ENCODE measurements around the gene DIAPH3. TPM values are rescaled to one million over a fixed set of nuclear protein-coding genes. Genes with fewer than 3 reads are reported as not detected.

The DIAPH3 gene
- total RNA-seq, 1 experiment from 2014 or later: 11.4 TPM

DNA sequence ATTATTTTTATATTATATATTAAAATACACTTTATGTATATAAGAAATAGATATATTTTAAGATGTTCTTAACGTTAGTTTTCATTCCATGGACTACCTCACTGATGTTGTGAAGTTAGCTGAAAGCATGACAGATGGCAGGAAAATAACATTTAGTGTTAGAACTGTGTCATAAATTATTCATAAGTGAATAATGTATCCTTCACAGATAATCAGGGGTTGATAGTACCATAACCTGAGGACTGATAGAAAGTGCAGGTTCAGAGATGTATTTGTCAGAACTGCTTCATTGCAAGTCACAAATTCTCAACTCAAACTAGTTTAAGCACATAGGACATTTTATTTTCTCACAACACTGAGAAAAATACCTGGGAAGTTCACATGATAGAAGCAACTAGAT is 14.6 kb upstream of the DIAPH3 start:
- no peak for DNase-seq
- Mint-ChIP-seq H3K4me3 (ENCODE audit: low read depth, unreplicated experiment) (no peak overlapping the region), H3K27me3 (ENCODE audit: unreplicated experiment) (no peaks in the 10 kb centered on the region), H3K9me3 (ENCODE audit: low read depth, unreplicated experiment) (no peaks in the 10 kb centered on the region), H3K27ac (ENCODE audit: unreplicated experiment) (no peak overlapping the region), H3K4me1 (ENCODE audit: low read depth, unreplicated experiment) (no peaks in the 10 kb centered on the region), H3K36me3 (ENCODE audit: insufficient read depth, unreplicated experiment) (no peaks in the 10 kb centered on the region)
- CTCF ChIA-PET: no interaction called here
- intact Hi-C loops (cut with micrococcal nuclease; ENCODE audit: unreplicated experiment): no loop called here
- TF ChIP-seq, protein P1, sequence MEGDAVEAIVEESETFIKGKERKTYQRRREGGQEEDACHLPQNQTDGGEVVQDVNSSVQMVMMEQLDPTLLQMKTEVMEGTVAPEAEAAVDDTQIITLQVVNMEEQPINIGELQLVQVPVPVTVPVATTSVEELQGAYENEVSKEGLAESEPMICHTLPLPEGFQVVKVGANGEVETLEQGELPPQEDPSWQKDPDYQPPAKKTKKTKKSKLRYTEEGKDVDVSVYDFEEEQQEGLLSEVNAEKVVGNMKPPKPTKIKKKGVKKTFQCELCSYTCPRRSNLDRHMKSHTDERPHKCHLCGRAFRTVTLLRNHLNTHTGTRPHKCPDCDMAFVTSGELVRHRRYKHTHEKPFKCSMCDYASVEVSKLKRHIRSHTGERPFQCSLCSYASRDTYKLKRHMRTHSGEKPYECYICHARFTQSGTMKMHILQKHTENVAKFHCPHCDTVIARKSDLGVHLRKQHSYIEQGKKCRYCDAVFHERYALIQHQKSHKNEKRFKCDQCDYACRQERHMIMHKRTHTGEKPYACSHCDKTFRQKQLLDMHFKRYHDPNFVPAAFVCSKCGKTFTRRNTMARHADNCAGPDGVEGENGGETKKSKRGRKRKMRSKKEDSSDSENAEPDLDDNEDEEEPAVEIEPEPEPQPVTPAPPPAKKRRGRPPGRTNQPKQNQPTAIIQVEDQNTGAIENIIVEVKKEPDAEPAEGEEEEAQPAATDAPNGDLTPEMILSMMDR (IDR thresholded peaks at IDR 0.05; ENCODE audit: unreplicated experiment): no peak
- BruUV-seq (replicated peaks): no TSS peak

DNA sequence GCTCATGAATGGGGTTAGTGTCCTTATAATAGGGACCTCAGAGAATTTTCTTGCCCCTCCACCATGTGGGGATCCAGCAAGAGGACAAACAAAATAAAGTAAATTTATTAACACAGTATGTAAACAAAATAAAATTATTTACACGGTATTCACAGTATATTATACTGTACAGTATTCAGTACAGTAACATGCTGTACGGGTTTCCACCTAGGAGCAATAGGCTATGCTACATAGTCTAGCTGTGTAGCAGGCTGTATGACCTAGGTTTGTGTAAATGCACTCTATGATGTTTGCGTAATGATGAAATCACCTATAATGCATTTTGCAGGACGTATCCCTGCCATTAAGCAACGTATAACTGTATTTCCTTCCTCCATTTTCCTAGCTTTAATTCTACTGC is 11.8 kb upstream of the DIAPH3 start:
- TF ChIP-seq, protein P1 (IDR thresholded peaks at IDR 0.05; ENCODE audit: unreplicated experiment): no peak
- Mint-ChIP-seq H3K9me3 (ENCODE audit: low read depth, unreplicated experiment) (no peaks in the 10 kb centered on the region), H3K4me1 (ENCODE audit: low read depth, unreplicated experiment) (no peaks in the 10 kb centered on the region), H3K27me3 (ENCODE audit: unreplicated experiment) (no peaks in the 10 kb centered on the region), H3K36me3 (ENCODE audit: insufficient read depth, unreplicated experiment) (no peaks in the 10 kb centered on the region), H3K4me3 (ENCODE audit: low read depth, unreplicated experiment) (no peak overlapping the region), H3K27ac (ENCODE audit: unreplicated experiment) (no peak overlapping the region)
- CTCF ChIA-PET: no interaction called here
- BruUV-seq (replicated peaks): no TSS peak
- no peak for DNase-seq
- intact Hi-C loops (cut with micrococcal nuclease; ENCODE audit: unreplicated experiment): no loop called here

DNA sequence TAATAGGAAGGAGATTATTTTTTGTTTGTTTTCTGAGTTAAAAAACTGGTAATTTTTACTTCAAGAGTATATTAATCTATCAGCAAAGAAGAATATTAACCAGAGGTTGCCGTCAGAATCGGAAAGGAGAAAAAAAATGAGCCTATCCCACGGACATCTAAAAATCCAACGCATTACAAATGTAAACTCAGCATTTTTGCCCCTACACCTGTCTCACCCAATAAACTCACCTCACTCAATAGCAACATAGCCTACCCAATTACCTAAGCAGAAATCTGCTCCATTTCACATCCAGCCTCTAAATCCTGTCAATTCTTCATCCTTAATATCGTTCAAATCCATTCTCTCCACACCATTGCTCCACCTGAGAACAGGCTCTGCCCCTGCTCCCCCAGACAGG is 10.4 kb upstream of the DIAPH3 start:
- H3K4me3 Mint-ChIP-seq (ENCODE audit: low read depth, unreplicated experiment): no peak overlapping the region
- no peak overlapping the region for H3K27ac Mint-ChIP-seq (ENCODE audit: unreplicated experiment)
- H3K4me1 Mint-ChIP-seq (ENCODE audit: low read depth, unreplicated experiment): no peaks in the 10 kb centered on the region
- no peaks in the 10 kb centered on the region for H3K36me3 Mint-ChIP-seq (ENCODE audit: insufficient read depth, unreplicated experiment)
- TF ChIP-seq, protein P1 (IDR thresholded peaks at IDR 0.05; ENCODE audit: unreplicated experiment): no peak
- no peak for DNase-seq
- no peaks in the 10 kb centered on the region for H3K9me3 Mint-ChIP-seq (ENCODE audit: low read depth, unreplicated experiment)
- H3K27me3 Mint-ChIP-seq (ENCODE audit: unreplicated experiment): no peaks in the 10 kb centered on the region
- BruUV-seq (replicated peaks): no TSS peak
- intact Hi-C loops (cut with micrococcal nuclease; ENCODE audit: unreplicated experiment): no loop called here
- CTCF ChIA-PET: no interaction called here

DNA sequence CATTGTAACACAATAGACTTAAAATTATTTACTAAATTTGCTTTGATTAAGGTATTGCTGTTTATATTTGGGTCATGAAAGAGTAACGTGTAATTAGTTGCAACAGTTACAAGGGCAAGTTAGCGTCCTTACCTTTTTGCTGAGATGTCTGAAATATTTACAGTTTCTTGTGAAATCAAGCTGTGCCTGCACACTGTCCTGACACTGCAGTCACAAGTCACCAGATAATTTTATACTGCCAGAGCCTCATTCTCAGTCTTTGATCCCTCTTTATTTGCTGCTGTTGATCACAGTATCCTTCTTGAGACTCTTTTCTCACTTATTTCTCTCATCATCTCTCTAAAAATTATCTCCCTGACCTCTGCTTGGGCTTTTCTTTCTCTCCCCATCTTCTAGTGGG is 8.4 kb upstream of the DIAPH3 start:
- Mint-ChIP-seq H3K4me1 (ENCODE audit: low read depth, unreplicated experiment) (no peaks in the 10 kb centered on the region), H3K36me3 (ENCODE audit: insufficient read depth, unreplicated experiment) (no peaks in the 10 kb centered on the region), H3K27me3 (ENCODE audit: unreplicated experiment) (no peaks in the 10 kb centered on the region), H3K27ac (ENCODE audit: unreplicated experiment) (no peak overlapping the region), H3K4me3 (ENCODE audit: low read depth, unreplicated experiment) (no peak overlapping the region), H3K9me3 (ENCODE audit: low read depth, unreplicated experiment) (no peaks in the 10 kb centered on the region)
- BruUV-seq (replicated peaks): no TSS peak
- TF ChIP-seq, protein P1 (IDR thresholded peaks at IDR 0.05; ENCODE audit: unreplicated experiment): no peak
- intact Hi-C loops (cut with micrococcal nuclease; ENCODE audit: unreplicated experiment): no loop called here
- DNase-seq: no peak
- CTCF ChIA-PET: no interaction called here

DNA sequence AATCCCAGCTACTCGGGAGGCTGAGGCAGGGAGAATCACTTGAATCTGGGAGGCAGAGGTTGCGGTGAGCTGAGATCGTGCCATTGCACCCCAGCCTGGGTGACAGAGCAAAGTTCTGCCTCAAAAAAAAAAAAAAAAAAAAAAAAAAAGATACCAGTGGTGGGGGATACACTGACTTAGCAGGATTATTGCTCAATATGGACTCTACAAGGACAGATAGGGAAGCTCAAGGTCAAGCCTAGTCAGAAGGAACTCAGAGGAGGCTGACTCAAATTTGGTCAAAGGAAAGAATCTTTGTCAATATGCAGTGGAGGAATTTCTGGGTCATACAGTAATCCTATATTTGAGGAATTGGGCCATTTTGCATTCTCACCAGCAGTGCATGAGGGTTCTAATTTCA is 6.7 kb upstream of the DIAPH3 start:
- Mint-ChIP-seq H3K27me3 (ENCODE audit: unreplicated experiment) (no peaks in the 10 kb centered on the region), H3K36me3 (ENCODE audit: insufficient read depth, unreplicated experiment) (no peaks in the 10 kb centered on the region), H3K27ac (ENCODE audit: unreplicated experiment) (no peak overlapping the region), H3K4me1 (ENCODE audit: low read depth, unreplicated experiment) (no peaks in the 10 kb centered on the region), H3K4me3 (ENCODE audit: low read depth, unreplicated experiment) (no peak overlapping the region), H3K9me3 (ENCODE audit: low read depth, unreplicated experiment) (no peaks in the 10 kb centered on the region)
- CTCF ChIA-PET: no interaction called here
- no peak for DNase-seq
- intact Hi-C loops (cut with micrococcal nuclease; ENCODE audit: unreplicated experiment): no loop called here
- BruUV-seq (replicated peaks): no TSS peak
- TF ChIP-seq, protein P1 (IDR thresholded peaks at IDR 0.05; ENCODE audit: unreplicated experiment): no peak

All from Calu3 (cell line).